OCI-LY1 (cell line): ENCODE results near the gene DTNBP1.

Experiments
- CTCF ChIP-seq: fragments of 200-600 bp; sonication (generic), shearing (Covaris generic); IDR thresholded peaks from 2 replicates; pipeline ENCODE4 v1.5.1; 2017; ENCODE audit warnings: mild to moderate bottlenecking, antibody characterized with exemption, low read length, moderate library complexity, mixed read lengths
- EZH2 ChIP-seq: fragments of 200-600 bp; sonication (generic), shearing (Covaris generic); IDR thresholded peaks from 2 replicates; pipeline ENCODE4 v1.8.0; 2017; ENCODE audit warnings: borderline replicate concordance, mixed run types, mild to moderate bottlenecking, antibody characterized with exemption, low read length, moderate library complexity, mixed read lengths

DNA sequence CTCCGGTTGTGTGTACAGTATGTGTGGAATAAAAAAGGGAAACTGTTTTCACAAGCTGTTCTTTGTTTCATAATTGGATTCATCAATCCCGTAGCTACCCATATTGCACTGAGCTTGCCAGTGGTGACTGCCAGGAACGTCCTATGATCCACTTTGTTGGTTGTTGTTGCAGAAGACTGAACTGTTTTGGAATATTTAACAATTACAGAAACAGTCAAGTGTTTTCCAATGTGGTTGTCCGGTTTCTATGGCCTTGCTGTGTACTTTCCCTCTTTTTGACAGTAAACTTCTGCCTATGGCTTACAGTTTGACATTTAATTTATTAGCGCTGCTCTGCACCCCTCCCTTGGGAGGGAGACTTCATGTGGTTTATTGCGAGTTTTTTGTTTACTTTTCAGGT is 141.2 kb downstream of the DTNBP1 start:
- TF ChIP-seq CTCF (no peak), EZH2 (no peak)
